Panc1 (cell line): ENCODE measurements around the gene C1QL2. TPM values are rescaled to one million over a fixed set of nuclear protein-coding genes. Genes with fewer than 3 reads are reported as not detected.

Source experiments
- ATAC-seq: fragments of 200-7000 bp; cut with Tn5 transposase; 2 replicates; pipeline ENCODE4 v1.9.1; 2020; ENCODE audit warnings: mild to moderate bottlenecking, moderate library complexity
- BruUV-seq: library from RNA; stranded (reverse); fragments of 400-500 nt; replicated peaks from 2 replicates; lab custom pipeline; 2021; lab: Mats Ljungman, UMichigan
- CTCF ChIA-PET: fragments of 300-600 bp; sonication (Branson Sonifier 250); formaldehyde crosslinking; loops from one replicate; lab custom pipeline; 2022; ENCODE audit warnings: antibody characterized with exemption; lab: Charles Lee
- POLR2A ChIA-PET: fragments of 300-600 bp; sonication (Branson Sonifier 250); formaldehyde crosslinking; loops from one replicate; lab custom pipeline; 2022; ENCODE audit warnings: antibody characterized with exemption; lab: Charles Lee
- DNase-seq: peaks from one replicate; pipeline ENCODE4 v3.0.0-alpha.2; 2010; ENCODE audit warnings: low read depth, low spot score
- H3K27ac ChIP-seq: 2 replicates; pipeline ENCODE4 v1.5.1; 2011; ENCODE audit warnings: mild to moderate bottlenecking, low read length, inconsistent platforms
- H3K27me3 ChIP-seq: fragments of 200-500 bp; sonication (Bioruptor generic); 2 replicates; pipeline ENCODE4 v1.6.0; 2014; ENCODE audit warnings: low read length, inconsistent platforms; ENCODE audit not compliant: control insufficient read depth, insufficient read depth
- H3K36me3 ChIP-seq: fragments of 200-500 bp; sonication (Bioruptor generic); 2 replicates; pipeline ENCODE4 v1.5.1; 2014; ENCODE audit warnings: inconsistent platforms, mild to moderate bottlenecking, low read length, moderate library complexity; ENCODE audit not compliant: control insufficient read depth, insufficient read depth
- H3K4me1 ChIP-seq: 2 replicates; pipeline ENCODE4 v1.5.1; 2011; ENCODE audit warnings: inconsistent platforms, mild to moderate bottlenecking, low read length, moderate library complexity; ENCODE audit not compliant: control insufficient read depth, insufficient read depth
- H3K4me3 ChIP-seq, 2 experiments: 2 replicates each; pipeline ENCODE4 v1.5.1; 2011 to 2012; ENCODE audit warnings: low read depth in 2 of 2, low read length in 2 of 2, mild to moderate bottlenecking in 2 of 2, inconsistent platforms in 1 of 2, moderate library complexity in 1 of 2
- H3K9me3 ChIP-seq: fragments of 200-500 bp; sonication (Bioruptor generic); 2 replicates; pipeline ENCODE4 v1.5.1; 2014; ENCODE audit warnings: low read depth, mild to moderate bottlenecking, inconsistent platforms, low read length, moderate library complexity; ENCODE audit not compliant: control insufficient read depth, insufficient read depth
- POLR2AphosphoS5 ChIP-seq: IDR thresholded peaks from 2 replicates; pipeline ENCODE4 v1.6.1; 2012; ENCODE audit warnings: mild to moderate bottlenecking, low read depth, low read length, moderate library complexity
- SIN3A ChIP-seq: IDR thresholded peaks from 2 replicates; pipeline ENCODE4 v1.6.1; 2012; ENCODE audit warnings: low read depth, mild to moderate bottlenecking, low read length, moderate library complexity, borderline replicate concordance; ENCODE audit not compliant: insufficient read depth
- TCF7L2 ChIP-seq: IDR thresholded peaks from 2 replicates; pipeline ENCODE4 v1.6.1; 2011; ENCODE audit warnings: mild to moderate bottlenecking, low read depth, low read length, inconsistent platforms
- in situ Hi-C: cut with HindIII; loops from 2 replicates; pipeline ENCODE4 v1.10.0; 2016; ENCODE audit warnings: low sequenced_read_pairs, low pct_unique_long_range_greater_than_20kb
- intact Hi-C: fragments of 100-400 bp; cut with micrococcal nuclease; formaldehyde crosslinking; loops from one replicate; pipeline ENCODE4 v1.10.0; 2022; ENCODE audit not compliant: unreplicated experiment
- total RNA-seq: library from RNA; stranded (reverse); gene quantifications from one replicate; pipeline ENCODE4 v1.2.1, GENCODE V29; 2021; ENCODE audit not compliant: unreplicated experiment
- TF ChIP-seq, protein P1 (sequence below), 2 experiments: IDR thresholded peaks; 2 replicates each; pipeline ENCODE4 v1.6.1; 2011 to 2012; ENCODE audit warnings: low read depth in 2 of 2, control low read depth in 1 of 2, low read length in 1 of 2, mild to moderate bottlenecking in 1 of 2, moderate library complexity in 1 of 2; ENCODE audit not compliant: insufficient read depth in 1 of 2
- TF ChIP-seq, protein P2 (sequence below): fragments of 450-650 bp; IDR thresholded peaks from 2 replicates; pipeline ENCODE4 v1.5.1; 2017; ENCODE audit warnings: mild to moderate bottlenecking

C1QL2 gene
- total RNA-seq, 1 experiment from 2014 or later, result not detected

DNA sequence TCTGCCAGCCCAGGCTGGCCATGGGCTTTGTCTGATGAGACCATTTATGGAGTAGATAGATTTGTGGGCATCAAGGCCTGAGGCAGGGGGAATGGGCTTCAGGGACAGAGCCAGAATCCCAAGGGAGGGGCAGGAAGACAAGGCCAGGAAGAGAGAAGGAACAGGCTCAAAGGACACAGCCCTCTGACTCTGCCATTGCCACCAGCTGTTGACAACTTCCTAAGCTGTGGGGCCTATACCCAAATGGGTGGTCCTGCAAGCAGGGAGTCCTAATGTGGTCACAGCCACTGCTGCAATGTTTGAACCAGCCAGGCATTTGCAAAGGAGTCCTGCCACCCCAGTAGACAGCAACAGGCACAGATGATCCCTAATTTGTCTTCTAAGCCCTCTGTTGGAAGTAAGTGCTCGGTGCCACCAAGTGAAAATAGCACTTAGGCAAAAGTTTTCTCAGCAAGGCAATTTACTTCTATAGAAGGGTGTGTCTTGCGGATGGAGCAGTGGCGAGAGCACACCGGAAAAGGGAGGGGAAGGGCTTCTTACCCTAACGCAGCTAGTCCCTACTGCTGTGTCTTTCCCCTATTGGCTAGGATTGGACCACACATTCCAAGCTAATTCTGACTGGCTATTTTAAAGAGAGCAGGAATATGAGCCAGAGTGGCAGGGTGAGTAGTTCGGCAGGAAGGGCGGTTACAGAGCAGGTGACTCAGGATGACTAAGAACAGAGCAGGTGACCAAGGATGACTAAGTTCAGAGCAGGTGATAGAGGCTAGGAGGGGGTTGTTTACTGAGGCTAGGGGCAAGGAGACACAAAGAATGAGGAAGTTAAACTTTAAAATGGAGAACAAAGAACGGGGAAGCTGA lies 47.2 kb downstream of the C1QL2 start:
- H3K27ac ChIP-seq, result no peak overlapping the region
- no peak overlapping the region for H3K4me3 ChIP-seq
- H3K9me3 ChIP-seq, result peaks cover 3% of the 10 kb centered on the region; the same call in 1 of the 2 replicates
- BruUV-seq, result no TSS peak
- peaks cover 3% of the 10 kb centered on the region for H3K27me3 ChIP-seq
- no peaks in the 10 kb centered on the region for H3K4me1 ChIP-seq
- no peak for DNase-seq
- no peak for ATAC-seq
- CTCF ChIA-PET, result no interaction called here
- intact Hi-C loops, result no loop called here
- in situ Hi-C loops, result no loop called here
- TF ChIP-seq SIN3A, result no peak
- TF ChIP-seq, protein P1, sequence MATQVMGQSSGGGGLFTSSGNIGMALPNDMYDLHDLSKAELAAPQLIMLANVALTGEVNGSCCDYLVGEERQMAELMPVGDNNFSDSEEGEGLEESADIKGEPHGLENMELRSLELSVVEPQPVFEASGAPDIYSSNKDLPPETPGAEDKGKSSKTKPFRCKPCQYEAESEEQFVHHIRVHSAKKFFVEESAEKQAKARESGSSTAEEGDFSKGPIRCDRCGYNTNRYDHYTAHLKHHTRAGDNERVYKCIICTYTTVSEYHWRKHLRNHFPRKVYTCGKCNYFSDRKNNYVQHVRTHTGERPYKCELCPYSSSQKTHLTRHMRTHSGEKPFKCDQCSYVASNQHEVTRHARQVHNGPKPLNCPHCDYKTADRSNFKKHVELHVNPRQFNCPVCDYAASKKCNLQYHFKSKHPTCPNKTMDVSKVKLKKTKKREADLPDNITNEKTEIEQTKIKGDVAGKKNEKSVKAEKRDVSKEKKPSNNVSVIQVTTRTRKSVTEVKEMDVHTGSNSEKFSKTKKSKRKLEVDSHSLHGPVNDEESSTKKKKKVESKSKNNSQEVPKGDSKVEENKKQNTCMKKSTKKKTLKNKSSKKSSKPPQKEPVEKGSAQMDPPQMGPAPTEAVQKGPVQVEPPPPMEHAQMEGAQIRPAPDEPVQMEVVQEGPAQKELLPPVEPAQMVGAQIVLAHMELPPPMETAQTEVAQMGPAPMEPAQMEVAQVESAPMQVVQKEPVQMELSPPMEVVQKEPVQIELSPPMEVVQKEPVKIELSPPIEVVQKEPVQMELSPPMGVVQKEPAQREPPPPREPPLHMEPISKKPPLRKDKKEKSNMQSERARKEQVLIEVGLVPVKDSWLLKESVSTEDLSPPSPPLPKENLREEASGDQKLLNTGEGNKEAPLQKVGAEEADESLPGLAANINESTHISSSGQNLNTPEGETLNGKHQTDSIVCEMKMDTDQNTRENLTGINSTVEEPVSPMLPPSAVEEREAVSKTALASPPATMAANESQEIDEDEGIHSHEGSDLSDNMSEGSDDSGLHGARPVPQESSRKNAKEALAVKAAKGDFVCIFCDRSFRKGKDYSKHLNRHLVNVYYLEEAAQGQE (IDR thresholded peaks at IDR 0.05; ENCODE audit: insufficient read depth in 1 of 2, low read depth in 2 of 2, low read length in 1 of 2), result no peak
- no peak for TF ChIP-seq POLR2AphosphoS5
- no peak for TF ChIP-seq TCF7L2
- TF ChIP-seq, protein P2, sequence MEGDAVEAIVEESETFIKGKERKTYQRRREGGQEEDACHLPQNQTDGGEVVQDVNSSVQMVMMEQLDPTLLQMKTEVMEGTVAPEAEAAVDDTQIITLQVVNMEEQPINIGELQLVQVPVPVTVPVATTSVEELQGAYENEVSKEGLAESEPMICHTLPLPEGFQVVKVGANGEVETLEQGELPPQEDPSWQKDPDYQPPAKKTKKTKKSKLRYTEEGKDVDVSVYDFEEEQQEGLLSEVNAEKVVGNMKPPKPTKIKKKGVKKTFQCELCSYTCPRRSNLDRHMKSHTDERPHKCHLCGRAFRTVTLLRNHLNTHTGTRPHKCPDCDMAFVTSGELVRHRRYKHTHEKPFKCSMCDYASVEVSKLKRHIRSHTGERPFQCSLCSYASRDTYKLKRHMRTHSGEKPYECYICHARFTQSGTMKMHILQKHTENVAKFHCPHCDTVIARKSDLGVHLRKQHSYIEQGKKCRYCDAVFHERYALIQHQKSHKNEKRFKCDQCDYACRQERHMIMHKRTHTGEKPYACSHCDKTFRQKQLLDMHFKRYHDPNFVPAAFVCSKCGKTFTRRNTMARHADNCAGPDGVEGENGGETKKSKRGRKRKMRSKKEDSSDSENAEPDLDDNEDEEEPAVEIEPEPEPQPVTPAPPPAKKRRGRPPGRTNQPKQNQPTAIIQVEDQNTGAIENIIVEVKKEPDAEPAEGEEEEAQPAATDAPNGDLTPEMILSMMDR, result no peak
- H3K36me3 ChIP-seq, result no peaks in the 10 kb centered on the region
- POLR2A ChIA-PET, result no interaction called here

DNA sequence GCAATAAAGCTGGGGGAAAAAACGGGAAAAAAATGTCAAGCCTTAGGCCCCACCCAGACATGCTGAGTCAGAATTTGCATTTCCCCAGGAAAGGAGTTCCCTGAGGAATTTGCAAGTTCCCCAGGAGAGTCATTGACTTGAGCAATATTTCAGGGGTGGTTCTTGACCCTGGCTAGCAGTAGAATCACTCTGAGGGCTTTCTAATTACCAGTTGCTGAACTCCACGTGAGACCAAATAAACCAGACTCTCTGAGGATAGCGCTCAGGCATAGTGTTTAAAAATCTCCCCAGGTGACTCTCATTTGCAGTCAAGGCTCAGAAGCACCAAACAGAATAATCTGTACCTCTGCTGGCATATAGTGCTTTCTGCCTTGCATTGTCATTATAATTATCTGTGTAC lies 48.7 kb downstream of the C1QL2 start:
- DNase-seq, result no peak
- POLR2A ChIA-PET, result interaction anchor here (0.6 kb wide), 1 partner anchor 77 kb away, joined by 4 read pairs; no protein-coding TSS in a partner anchor

More for the DNA sequence above, 48.7 kb downstream of the C1QL2 start:
- no peaks in the 10 kb centered on the region for H3K27me3 ChIP-seq
- H3K4me1 ChIP-seq, result no peaks in the 10 kb centered on the region
- TF ChIP-seq, protein P2, result no peak
- TF ChIP-seq TCF7L2 (no peak), POLR2AphosphoS5 (no peak), SIN3A (no peak)
- TF ChIP-seq, protein P1 (IDR thresholded peaks at IDR 0.05; ENCODE audit: insufficient read depth in 1 of 2, low read depth in 2 of 2, low read length in 1 of 2), result no peak
- intact Hi-C loops, result no loop called here
- BruUV-seq, result no TSS peak
- no peak overlapping the region for H3K27ac ChIP-seq
- H3K9me3 ChIP-seq, result peaks cover 3% of the 10 kb centered on the region; the same call in 1 of the 2 replicates
- CTCF ChIA-PET, result no interaction called here
- ATAC-seq, result no peak
- no peaks in the 10 kb centered on the region for H3K36me3 ChIP-seq
- in situ Hi-C loops, result no loop called here
- no peak overlapping the region for H3K4me3 ChIP-seq
